ENCODE results near the gene SLC18A3.
A peak's percentile ranks its signal among the peaks of the same experiment; 100 is the strongest.

Gene SLC18A3

DNA sequence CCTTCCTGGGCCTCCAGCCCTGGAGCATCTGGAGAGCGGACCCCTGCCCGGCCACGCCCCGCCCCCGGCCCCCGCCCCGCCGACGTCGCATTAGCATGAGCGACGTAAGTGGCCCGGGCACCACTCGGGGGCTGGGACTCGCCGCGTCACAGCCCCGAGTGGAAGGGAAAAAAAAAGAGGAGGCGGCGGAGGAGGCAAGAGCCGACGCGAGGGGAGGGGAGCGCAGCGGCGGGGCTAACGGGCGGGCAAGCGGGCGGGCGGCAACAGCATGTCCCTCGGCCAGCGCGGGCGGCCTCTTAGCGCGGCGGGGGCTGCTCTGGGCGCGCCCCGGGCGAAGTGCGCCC, at the start of gene SLC18A3:
TSS of gene SLC18A3 (plus strand) at position 197 of the 344 bp plus-strand sequence. CDS start 431 bp downstream, outside the sequence.
- DNase-seq (ENCODE audit: low read depth), result no peak

DNA sequence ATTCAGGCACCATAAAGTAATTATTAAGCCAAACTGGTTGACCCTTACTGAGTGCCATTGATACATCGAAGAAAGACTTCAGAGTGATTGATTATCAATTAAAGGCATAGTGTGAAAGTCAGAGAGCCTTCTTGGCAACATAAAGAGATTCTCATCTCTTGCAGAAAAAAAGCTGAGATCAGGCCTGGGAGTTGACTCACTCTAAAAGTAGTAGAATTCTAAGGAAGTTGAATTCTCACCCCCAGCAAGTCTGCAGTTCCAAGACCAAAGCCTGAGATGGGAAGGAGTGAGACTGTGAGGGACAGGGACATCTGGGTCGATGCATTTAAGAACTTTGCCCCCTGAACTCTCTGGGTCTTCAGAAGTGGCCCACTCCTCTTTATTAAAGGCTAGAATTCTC, 49.6 kb upstream of the SLC18A3 start:
- DNase-seq (ENCODE audit: low read depth), result no peak

GRCh38 chr10:49562893-49563292, 47.2 kb upstream of the SLC18A3 start:
- DNase-seq (ENCODE audit: low read depth), result no peak

DNA sequence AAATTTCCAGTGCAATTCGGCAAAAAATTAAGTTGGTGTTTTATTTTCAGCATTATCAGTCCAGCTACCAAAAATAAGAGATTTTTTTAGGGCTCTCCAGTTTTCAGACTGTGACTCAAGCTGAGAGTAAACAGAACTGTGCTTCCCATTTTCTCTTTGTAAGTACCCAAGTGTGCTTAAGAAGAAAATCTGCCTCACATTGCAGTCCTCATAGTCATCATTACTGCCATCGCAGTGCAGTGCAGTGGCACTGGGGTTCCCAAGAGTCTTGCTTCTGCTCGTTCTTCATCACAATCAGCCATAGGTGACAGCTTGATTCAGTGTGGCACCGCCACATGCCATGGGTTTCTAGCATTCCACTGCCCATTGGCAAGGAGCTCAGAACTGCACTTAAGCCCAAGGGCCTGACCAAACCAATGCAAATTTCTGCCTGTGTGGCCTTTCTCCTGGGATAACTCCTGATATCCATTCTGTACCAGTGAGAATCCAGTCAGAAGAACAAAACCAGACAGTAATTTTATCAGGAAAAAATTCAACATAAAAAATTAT, 45.6 kb upstream of the SLC18A3 start:
- DNase-seq (ENCODE audit: low read depth), result no peak

- DNase-seq (ENCODE audit: low read depth), result no peak
These were observed 42.3 kb upstream of the SLC18A3 start for GRCh38 chr10:49567810-49568209.

DNA sequence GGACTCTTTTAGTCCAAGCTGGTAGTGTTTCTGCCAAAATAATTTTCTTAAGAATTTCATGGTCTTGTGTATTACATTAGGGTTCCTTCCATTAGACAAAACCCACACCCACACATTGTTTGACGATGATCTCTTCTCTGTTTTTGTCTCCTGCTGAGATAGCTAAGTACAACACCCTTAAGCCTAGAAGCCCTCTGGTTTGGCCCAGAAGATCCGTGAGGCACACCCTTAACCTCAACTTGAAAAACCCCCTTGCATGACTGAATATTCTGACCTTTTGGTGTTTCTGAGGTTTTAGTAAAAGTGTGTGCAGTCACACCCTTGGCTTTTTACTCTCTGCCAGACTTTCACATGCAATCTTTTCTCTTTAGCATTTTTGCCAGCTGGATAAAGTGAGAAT, 41.9 kb upstream of the SLC18A3 start:
- no peak for DNase-seq (ENCODE audit: low read depth)

DNA sequence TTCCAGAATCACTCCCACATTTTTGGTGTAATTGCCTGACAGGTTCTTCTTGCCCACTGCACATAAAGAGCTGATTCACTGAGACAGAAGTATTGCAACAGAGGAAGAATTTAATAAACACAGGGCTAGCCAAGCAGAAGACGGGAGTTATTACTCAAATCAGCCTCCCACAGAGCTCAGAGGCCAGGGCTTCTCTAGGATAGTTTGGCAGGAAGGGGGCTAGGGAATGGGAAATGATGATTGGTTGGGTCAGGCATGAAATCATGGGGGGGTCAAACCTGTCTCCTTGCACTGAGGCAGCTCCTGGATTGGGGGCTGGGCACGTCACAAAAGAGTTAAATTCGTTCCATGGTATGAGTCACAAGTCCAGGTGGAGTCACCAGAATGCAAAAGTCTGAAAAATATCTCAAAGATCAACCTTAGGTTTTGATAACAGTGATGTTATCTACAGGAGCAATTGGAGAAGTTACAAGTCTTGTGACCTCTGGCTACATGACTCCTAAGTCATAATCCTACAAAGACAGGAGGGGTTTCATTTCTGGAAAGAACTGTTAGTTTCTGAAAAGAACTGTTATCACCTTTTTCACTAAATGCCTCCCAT, 41.0 kb upstream of the SLC18A3 start:
- DNase-seq (ENCODE audit: low read depth), result no peak

GRCh38 chr10:49571388-49571787, 38.7 kb upstream of the SLC18A3 start:
- DNase-seq (ENCODE audit: low read depth), result no peak

DNA sequence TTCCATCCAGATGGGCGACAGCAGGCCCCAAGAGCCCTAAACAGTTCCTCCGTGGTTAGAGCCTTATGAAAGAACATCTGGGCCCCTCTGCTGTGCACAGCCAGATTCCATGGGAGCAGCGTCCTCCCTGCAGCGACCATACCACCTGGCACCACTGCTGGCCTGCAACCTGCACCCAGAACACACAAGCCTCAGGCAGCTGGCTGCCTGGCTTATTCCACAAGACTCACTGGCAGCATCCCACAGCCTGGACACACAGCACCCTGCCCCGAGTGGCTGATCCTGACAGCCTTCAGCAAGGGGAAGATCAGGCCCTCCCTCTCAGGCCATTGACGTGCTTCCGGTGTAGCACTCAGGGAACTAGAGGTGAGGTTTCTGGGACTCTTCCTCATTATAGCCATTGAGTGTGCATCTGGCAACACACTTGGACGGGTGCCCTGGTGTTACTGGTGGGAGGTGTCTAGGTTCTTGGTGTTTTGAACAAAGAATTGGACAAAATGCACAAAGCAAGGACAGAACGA, 37.5 kb upstream of the SLC18A3 start:
- no peak for DNase-seq (ENCODE audit: low read depth)

DNA sequence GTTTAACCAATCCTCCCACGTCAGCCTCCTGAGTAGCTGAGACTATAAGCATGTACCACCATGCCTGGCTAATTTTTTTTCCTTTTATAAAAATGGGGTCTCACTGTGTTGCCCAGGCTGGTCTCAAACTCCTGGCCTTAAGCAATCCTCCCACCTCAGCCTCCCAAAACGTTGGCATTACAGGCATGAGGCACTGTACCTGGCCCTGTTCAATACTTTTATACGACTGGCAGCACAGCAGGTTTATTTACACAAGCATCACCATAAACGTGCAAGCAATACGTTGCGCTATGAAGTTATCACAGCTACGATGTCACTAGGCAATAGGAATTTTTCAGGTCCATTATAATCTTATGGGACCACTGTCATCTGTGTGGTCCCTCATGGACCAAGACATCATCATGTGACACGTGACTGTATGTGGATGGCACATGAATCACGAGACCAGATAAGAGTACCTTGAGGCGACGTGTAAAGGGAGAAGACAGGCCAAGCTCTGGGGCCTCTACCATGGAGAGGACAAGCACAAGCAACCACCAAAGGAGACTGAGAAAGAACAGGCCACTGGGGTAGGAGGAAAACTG, 34.5 kb upstream of the SLC18A3 start:
- no peak for DNase-seq (ENCODE audit: low read depth)

DNA sequence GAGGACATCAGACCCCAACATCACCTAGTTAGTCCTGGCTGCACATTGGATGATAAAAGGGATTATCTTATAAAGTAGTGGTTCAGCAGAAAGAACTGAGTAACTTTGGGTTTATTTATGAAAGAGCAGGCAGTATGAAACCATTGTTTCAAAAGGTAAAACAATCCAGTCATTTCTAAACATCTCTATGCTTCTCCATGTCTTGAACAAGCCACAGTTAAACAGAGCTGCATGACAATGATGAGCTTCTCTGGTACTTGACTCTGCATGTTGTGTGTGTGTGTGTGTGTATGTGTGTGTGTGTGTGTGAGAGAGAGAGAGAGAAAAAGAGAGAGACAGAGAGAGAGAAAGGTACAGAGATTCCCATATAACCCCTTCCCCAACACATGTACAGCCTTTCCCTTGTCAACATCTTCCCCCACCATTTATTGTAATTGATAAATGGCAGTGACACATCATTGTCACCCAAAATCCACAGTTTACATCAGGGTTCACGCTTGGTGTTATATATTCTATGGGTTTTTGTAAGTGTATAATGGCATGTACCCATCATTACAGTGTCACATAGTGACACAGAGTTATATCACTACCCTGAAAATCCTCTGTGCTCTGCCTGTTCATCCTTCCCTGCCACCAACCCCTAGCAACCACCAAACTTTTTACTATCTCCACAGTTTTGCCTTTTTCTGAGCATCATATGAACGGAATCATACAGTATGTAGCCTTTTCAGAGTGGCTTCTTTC, 32.8 kb upstream of the SLC18A3 start:
- no peak for DNase-seq (ENCODE audit: low read depth)

DNA sequence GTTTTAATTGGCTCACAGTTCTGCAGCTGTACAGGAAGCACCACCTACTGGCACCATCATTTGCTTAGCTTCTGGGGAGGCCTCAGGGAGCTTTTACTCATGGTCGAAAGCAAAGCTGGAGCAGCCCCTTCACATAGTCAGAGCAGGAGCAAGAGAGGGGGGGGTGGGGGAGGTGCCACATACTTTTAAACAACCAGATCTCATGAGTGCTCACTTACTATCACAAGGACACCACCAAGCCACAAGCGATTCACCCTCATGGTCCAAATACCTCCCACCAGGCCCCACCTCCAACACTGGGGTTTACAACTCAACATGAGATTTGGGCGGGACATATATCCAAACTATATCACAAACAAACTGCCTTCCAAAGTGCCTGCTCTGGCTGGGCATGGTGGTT, 31.7 kb upstream of the SLC18A3 start:
- DNase-seq (ENCODE audit: low read depth), result no peak

DNA sequence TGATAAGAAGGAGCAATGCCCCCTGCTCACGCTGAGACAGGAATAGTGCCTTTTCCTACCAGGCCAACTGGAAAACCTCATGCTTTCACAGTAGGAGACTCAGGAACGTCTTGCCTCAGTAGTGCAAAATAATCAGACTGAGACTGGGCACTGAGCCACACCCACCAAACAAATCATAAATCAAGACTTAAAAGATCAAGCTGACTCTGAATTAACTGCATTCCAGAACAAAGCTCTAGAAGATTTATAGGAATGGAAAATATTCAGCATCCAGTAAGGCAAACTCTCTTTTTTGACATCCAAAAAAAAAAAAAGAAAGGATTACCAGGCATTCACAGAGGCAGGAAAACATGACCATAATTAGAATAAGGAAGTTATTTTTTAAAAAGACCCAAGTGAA, 30.5 kb upstream of the SLC18A3 start:
- no peak for DNase-seq (ENCODE audit: low read depth)

- no peak for DNase-seq (ENCODE audit: low read depth)
These were observed 24.7 kb upstream of the SLC18A3 start for GRCh38 chr10:49585387-49585786.

DNA sequence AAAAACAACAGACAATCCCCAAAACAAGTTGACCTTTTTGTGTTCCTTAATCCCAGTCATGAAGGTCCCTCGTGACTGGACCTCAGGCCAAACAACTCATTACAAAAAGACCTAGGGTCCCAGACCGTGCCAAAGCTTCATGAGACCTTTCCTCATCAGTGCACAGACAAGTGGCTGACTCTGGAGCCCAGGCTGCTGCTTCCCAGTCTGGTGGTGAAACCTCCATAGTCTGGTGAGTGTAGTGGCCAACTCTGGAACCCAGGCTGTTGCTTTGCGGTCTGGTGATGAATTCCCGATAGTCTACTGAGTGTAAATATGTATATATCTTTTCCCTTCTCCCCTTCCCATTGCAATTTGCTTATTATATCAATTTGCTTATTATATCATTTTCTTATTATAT, 22.1 kb upstream of the SLC18A3 start:
- DNase-seq (ENCODE audit: low read depth), result no peak

GRCh38 chr10:49592726-49593563, 17.2 kb upstream of the SLC18A3 start:
- peak; percentile 7 for DNase-seq (ENCODE audit: low read depth)

GRCh38 chr10:49593564-49593875, 16.6 kb upstream of the SLC18A3 start:
- no peak for DNase-seq (ENCODE audit: low read depth)

- no peak for DNase-seq (ENCODE audit: low read depth)
These were observed 16.1 kb upstream of the SLC18A3 start for GRCh38 chr10:49593998-49594397.

- DNase-seq (ENCODE audit: low read depth), result no peak
These were observed 15.5 kb upstream of the SLC18A3 start for GRCh38 chr10:49594594-49594993.

DNA sequence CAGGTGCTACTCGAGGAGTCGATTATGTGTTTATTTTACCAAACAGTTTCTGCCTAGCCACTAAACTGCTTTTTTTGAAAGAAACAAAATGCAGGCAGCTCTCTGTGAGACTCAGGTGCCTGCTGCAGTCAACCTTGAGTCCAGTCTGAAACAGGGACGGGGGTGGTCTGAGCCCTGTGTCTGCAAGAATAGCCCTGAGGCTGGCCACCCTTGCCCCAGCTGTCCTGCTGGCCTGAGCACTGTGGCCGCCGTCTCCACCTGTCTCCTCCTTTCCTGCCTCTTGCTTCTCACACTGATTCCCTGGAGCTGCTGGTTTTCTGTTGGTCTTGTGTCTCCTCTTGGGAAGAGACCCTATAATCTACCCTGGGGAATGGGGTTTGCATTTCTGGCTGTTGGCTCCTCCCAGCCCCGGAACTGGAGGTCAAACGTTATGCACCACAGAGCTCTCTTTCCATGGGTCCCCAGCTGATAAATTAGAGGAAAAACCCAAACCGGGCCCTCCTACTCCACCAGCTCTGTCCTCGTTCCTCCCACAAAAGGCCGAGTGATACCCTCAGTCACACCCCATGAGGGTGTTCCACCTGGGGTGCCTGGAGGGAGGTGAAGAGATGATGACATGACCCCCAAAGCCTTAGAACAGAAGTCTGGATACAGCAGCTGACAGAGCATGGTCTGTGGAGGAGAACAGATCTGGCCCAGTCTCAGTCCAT, 15.0 kb upstream of the SLC18A3 start:
- no peak for DNase-seq (ENCODE audit: low read depth)

DNA sequence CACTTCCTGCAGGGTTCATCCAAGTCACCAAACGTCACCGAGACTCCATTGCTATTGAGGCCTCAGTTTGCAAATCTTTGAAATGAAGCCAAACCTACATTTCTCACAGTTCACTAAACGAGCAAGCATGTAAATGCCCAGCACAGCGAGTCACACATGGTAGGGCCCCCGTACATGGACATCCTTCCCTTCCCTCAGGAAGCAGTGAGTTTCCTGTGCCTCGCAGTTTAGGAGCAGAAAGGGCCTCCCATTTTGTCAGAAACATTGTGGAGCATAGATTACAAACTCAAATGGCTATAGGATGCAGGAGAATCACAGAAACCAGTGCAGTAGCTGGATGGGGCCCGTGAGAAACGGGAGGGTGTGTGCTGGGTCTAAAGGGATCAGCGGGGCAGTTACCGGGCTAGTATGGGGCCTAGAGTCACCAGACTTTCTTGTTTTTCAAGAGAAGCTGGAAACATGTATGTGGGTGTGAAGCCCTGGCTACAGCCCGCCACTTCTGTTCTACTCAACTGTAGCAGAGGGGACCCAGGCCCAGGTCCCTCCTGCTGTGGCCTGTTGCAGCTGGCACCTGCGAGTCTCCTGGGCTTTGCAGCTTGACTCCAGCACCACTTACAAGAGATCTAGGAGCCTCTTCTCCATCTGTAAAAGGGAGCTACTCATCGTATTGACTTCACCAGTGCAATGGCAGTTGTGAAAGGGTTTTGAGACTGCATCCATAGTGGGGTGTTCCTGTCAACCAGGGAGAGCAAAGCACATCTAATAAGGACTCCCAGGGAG, 14.2 kb upstream of the SLC18A3 start:
- no peak for DNase-seq (ENCODE audit: low read depth)
